Ishikawa (cell line): ENCODE measurements around the gene PKP4.

ENCODE experiments used
- CEBPB ChIP-seq: IDR thresholded peaks from 2 replicates; pipeline ENCODE4 v1.6.1; 2012
- CREB1 ChIP-seq: IDR thresholded peaks from 2 replicates; pipeline ENCODE4 v1.6.1; 2012; ENCODE audit warnings: low read depth
- EP300 ChIP-seq: IDR thresholded peaks from 2 replicates; pipeline ENCODE4 v1.6.1; 2012; ENCODE audit warnings: borderline replicate concordance
- FOXM1 ChIP-seq: IDR thresholded peaks from 2 replicates; pipeline ENCODE4 v1.6.1; 2012; ENCODE audit warnings: low read depth, borderline replicate concordance
- RAD21 ChIP-seq: IDR thresholded peaks from 2 replicates; pipeline ENCODE4 v1.6.1; 2012; ENCODE audit warnings: low read depth
- REST ChIP-seq: IDR thresholded peaks from 2 replicates; pipeline ENCODE4 v1.6.1; 2012; ENCODE audit warnings: low read depth, mild to moderate bottlenecking
- TAF1 ChIP-seq: IDR thresholded peaks from 2 replicates; pipeline ENCODE4 v1.6.1; 2012; ENCODE audit warnings: low read depth, mild to moderate bottlenecking
- TCF12 ChIP-seq: IDR thresholded peaks from 2 replicates; pipeline ENCODE4 v1.6.1; 2012; ENCODE audit warnings: low read depth
- YY1 ChIP-seq: IDR thresholded peaks from 2 replicates; pipeline ENCODE4 v1.6.1; 2012; ENCODE audit warnings: low read depth
- ZBTB7A ChIP-seq: IDR thresholded peaks from 2 replicates; pipeline ENCODE4 v1.6.1; 2012; ENCODE audit warnings: low read depth

GRCh38 chr2:158497486-158497885 is 40.7 kb downstream of the PKP4 start:
- no peak for TF ChIP-seq FOXM1
- no peak for TF ChIP-seq RAD21
- no peak for TF ChIP-seq CREB1
- TF ChIP-seq YY1, result no peak
- no peak for TF ChIP-seq EP300
- TF ChIP-seq REST, result no peak
- TF ChIP-seq CEBPB, result no peak
- no peak for TF ChIP-seq TAF1
- no peak for TF ChIP-seq TCF12
- no peak for TF ChIP-seq ZBTB7A
